GM23338 (cell line): ENCODE data around the gene SIGMAR1. TPM values are rescaled to one million over a fixed set of nuclear protein-coding genes. Genes with fewer than 3 reads are reported as not detected.

Experiments
- ATAC-seq: fragments of 200-7000 bp; cut with Tn5 transposase; 3 replicates; pipeline ENCODE4 v1.9.1; 2020
- DNase-seq: peaks from one replicate; pipeline ENCODE4 v3.0.0-alpha.2; 2015; ENCODE audit warnings: low spot score
- H2AFZ ChIP-seq: fragments of 200-600 bp; sonication (generic); 2 replicates; pipeline ENCODE4 v1.8.0; 2016; ENCODE audit warnings: antibody characterized with exemption, mild to moderate bottlenecking, moderate library complexity
- H3F3A ChIP-seq: fragments of 200-600 bp; sonication (generic); replicated peaks from 2 replicates; pipeline ENCODE4 v1.8.0; 2017; ENCODE audit warnings: antibody characterized with exemption, mixed run types, low read depth
- H3K27ac ChIP-seq: fragments of 200-600 bp; sonication (generic); 2 replicates; pipeline ENCODE4 v1.6.1; 2016; ENCODE audit warnings: low read depth
- H3K27me3 ChIP-seq: fragments of 200-600 bp; sonication (generic); 2 replicates; pipeline ENCODE4 v1.8.0; 2016; ENCODE audit warnings: mild to moderate bottlenecking, mixed run types, moderate library complexity; ENCODE audit not compliant: insufficient read depth
- H3K36me3 ChIP-seq: fragments of 200-600 bp; sonication (generic); 2 replicates; pipeline ENCODE4 v1.8.0; 2016; ENCODE audit warnings: mild to moderate bottlenecking; ENCODE audit not compliant: insufficient read depth
- H3K4me1 ChIP-seq: fragments of 200-600 bp; sonication (generic); 2 replicates; pipeline ENCODE4 v1.8.0; 2016; ENCODE audit warnings: mild to moderate bottlenecking, moderate library complexity; ENCODE audit not compliant: insufficient read depth
- H3K4me2 ChIP-seq: fragments of 200-600 bp; sonication (generic); 2 replicates; pipeline ENCODE4 v1.7.1; 2017; ENCODE audit warnings: mixed run types
- H3K4me3 ChIP-seq: fragments of 200-600 bp; sonication (generic); 2 replicates; pipeline ENCODE4 v1.6.1; 2016; ENCODE audit warnings: mixed run types
- H3K79me2 ChIP-seq: fragments of 200-600 bp; sonication (generic); replicated peaks from 2 replicates; pipeline ENCODE4 v1.8.0; 2017; ENCODE audit warnings: mild to moderate bottlenecking; ENCODE audit not compliant: insufficient read depth
- H3K9me2 ChIP-seq: fragments of 200-600 bp; sonication (generic); 2 replicates; pipeline ENCODE4 v1.8.0; 2017; ENCODE audit not compliant: insufficient read depth
- H4K20me1 ChIP-seq: fragments of 200-600 bp; sonication (generic); replicated peaks from 2 replicates; pipeline ENCODE4 v1.8.0; 2017; ENCODE audit warnings: mild to moderate bottlenecking; ENCODE audit not compliant: insufficient read depth
- H3K27ac Mint-ChIP-seq: 2 replicates; pipeline ENCODE4 v1.8.0; 2020; ENCODE audit warnings: inconsistent platforms, mild to moderate bottlenecking, moderate library complexity, mixed read lengths
- H3K27me3 Mint-ChIP-seq: 3 replicates; pipeline ENCODE4 v1.8.0; 2022; ENCODE audit warnings: low read depth, mild to moderate bottlenecking, moderate library complexity, mixed read lengths, inconsistent platforms; ENCODE audit not compliant: insufficient read depth, poor library complexity
- H3K36me3 Mint-ChIP-seq: 3 replicates; pipeline ENCODE4 v1.8.0; 2021; ENCODE audit warnings: low read depth, mild to moderate bottlenecking, inconsistent platforms, moderate library complexity, mixed read lengths
- H3K4me1 Mint-ChIP-seq: 3 replicates; pipeline ENCODE4 v1.8.0; 2020; ENCODE audit warnings: mild to moderate bottlenecking, inconsistent platforms, mixed read lengths
- H3K4me3 Mint-ChIP-seq: 3 replicates; pipeline ENCODE4 v1.8.0; 2021; ENCODE audit warnings: moderate library complexity, mild to moderate bottlenecking, inconsistent platforms, mixed read lengths
- H3K9me3 Mint-ChIP-seq: 3 replicates; pipeline ENCODE4 v1.8.0; 2020; ENCODE audit warnings: moderate library complexity, mild to moderate bottlenecking, inconsistent platforms, mixed read lengths
- CREB1 ChIP-seq: fragments of 250-450 bp; sonication (Bioruptor Pico); IDR thresholded peaks from 2 replicates; pipeline ENCODE4 v1.5.0; 2020; ENCODE audit warnings: low read depth, mild to moderate bottlenecking, moderate library complexity
- EZH2phosphoT487 ChIP-seq: fragments of 200-600 bp; sonication (generic); IDR thresholded peaks from one replicate; pipeline ENCODE4 v1.8.1; 2018; ENCODE audit warnings: antibody characterized with exemption; ENCODE audit not compliant: unreplicated experiment
- REST ChIP-seq: IDR thresholded peaks from one replicate; pipeline ENCODE4 v1.6.1; 2018; ENCODE audit warnings: antibody characterized with exemption; ENCODE audit not compliant: unreplicated experiment
- ZNF331 ChIP-seq: fragments of 250-450 bp; sonication (Bioruptor Pico); IDR thresholded peaks from 2 replicates; pipeline ENCODE4 v1.5.0; 2020; ENCODE audit warnings: low read depth, mild to moderate bottlenecking, moderate library complexity
- ZNF462 ChIP-seq: fragments of 250-450 bp; sonication (Bioruptor Pico); IDR thresholded peaks from 2 replicates; pipeline ENCODE4 v1.5.0; 2020; ENCODE audit warnings: mild to moderate bottlenecking, moderate library complexity
- polyA plus RNA-seq: library from polyadenylated mRNA; unstranded; fragments of >200 nt; fragmentation: Nextera tagmentation; extraction: Ambion mirVana; gene quantifications from 2 replicates; pipeline ENCODE4 v1.2.1, GENCODE V29; 2016
- total RNA-seq: library from RNA; depleted of rRNA; stranded (reverse); fragments of >200 nt; shearing (Covaris generic); gene quantifications from 2 replicates; pipeline ENCODE4 v1.2.3, GENCODE V29; 2014

Gene SIGMAR1
- total and polyA plus RNA-seq, 2 experiments from 2014 or later = 82.3 to 167 TPM

- TF ChIP-seq ZNF462 (CRISPR knock-in tag) = no peak
Observed at GRCh38 chr9:34650816-34651215, 13.2 kb upstream of the SIGMAR1 start (continued).

- Mint-ChIP-seq H3K27me3 (peaks cover 9% of the 10 kb centered on the region), H3K4me3 (peak overlapping the region; percentile 19; the same call in 1 of the 3 replicates), H3K36me3 (peaks cover 26% of the 10 kb centered on the region), H3K27ac (no peak overlapping the region), H3K9me3 (no peaks in the 10 kb centered on the region; the same call in 2 of the 3 replicates), H3K4me1 (peaks cover 55% of the 10 kb centered on the region)
- Histone ChIP-seq H3K27ac (no peak overlapping the region), H3K9me2 (no peaks in the 10 kb centered on the region), H3K4me3 (no peak overlapping the region), H3F3A (peaks cover 12% of the 10 kb centered on the region; the same call in 1 of the 2 replicates), H3K4me1 (peaks cover 40% of the 10 kb centered on the region), H3K4me2 (no peak overlapping the region), H3K36me3 (peaks cover 3% of the 10 kb centered on the region; the same call in 1 of the 2 replicates), H3K27me3 (no peaks in the 10 kb centered on the region), H3K79me2 (peaks cover 6% of the 10 kb centered on the region), H2AFZ (no peak overlapping the region), H4K20me1 (no peaks in the 10 kb centered on the region; the same call in none of the 2 replicates)
- ATAC-seq (no peak), DNase-seq (no peak)
- TF ChIP-seq REST (no peak), EZH2phosphoT487 (no peak), CREB1 (CRISPR knock-in tag) (no peak), ZNF462 (CRISPR knock-in tag) (no peak), ZNF331 (CRISPR knock-in tag) (no peak)
Observed at GRCh38 chr9:34648673-34649072, 11.1 kb upstream of the SIGMAR1 start.
